H9 (cell line): Measurements from ENCODE around the gene RFESD. TPM values are rescaled to one million over a fixed set of nuclear protein-coding genes. Genes with fewer than 3 reads are reported as not detected.

ENCODE experiments used
- DNase-seq: peaks from one replicate; pipeline ENCODE4 v3.0.0-alpha.2; 2017
- H2AFZ ChIP-seq: one replicate; pipeline ENCODE4 v1.6.1; 2013; ENCODE audit warnings: mild to moderate bottlenecking, low read length, control low read depth, moderate library complexity
- H2AK5ac ChIP-seq: 2 replicates; pipeline ENCODE4 v1.6.1; 2013; ENCODE audit warnings: low read length, control low read depth, mixed read lengths; ENCODE audit not compliant: insufficient read length
- H2BK120ac ChIP-seq: one replicate; pipeline ENCODE4 v1.6.1; 2013; ENCODE audit warnings: low read depth, mild to moderate bottlenecking, low read length, control low read depth, inconsistent platforms; ENCODE audit not compliant: poor library complexity, severe bottlenecking
- H2BK12ac ChIP-seq: 2 replicates; pipeline ENCODE4 v1.6.1; 2013; ENCODE audit warnings: low read length, control low read depth, mixed read lengths, low read depth; ENCODE audit not compliant: insufficient read length
- H2BK15ac ChIP-seq: 2 replicates; pipeline ENCODE4 v1.6.1; 2013; ENCODE audit warnings: low read depth, low read length, control low read depth
- H2BK20ac ChIP-seq: one replicate; pipeline ENCODE4 v1.6.1; 2013; ENCODE audit warnings: low read depth, mild to moderate bottlenecking, low read length, control low read depth, inconsistent platforms; ENCODE audit not compliant: poor library complexity, severe bottlenecking
- H2BK5ac ChIP-seq: 2 replicates; pipeline ENCODE4 v1.6.1; 2013; ENCODE audit warnings: low read length, control low read depth, mixed read lengths; ENCODE audit not compliant: insufficient read length
- H3K14ac ChIP-seq: 2 replicates; pipeline ENCODE4 v1.6.1; 2013; ENCODE audit warnings: low read length, control low read depth; ENCODE audit not compliant: insufficient read depth
- H3K18ac ChIP-seq: 2 replicates; pipeline ENCODE4 v1.6.1; 2013; ENCODE audit warnings: low read depth, mild to moderate bottlenecking, mixed read lengths, low read length, control low read depth; ENCODE audit not compliant: insufficient read length
- H3K23ac ChIP-seq: 2 replicates; pipeline ENCODE4 v1.6.1; 2013; ENCODE audit warnings: low read length, control low read depth, mixed read lengths, low read depth; ENCODE audit not compliant: insufficient read length
- H3K23me2 ChIP-seq: 2 replicates; pipeline ENCODE4 v1.6.1; 2013; ENCODE audit warnings: low read depth, mild to moderate bottlenecking, mixed read lengths, low read length, control low read depth; ENCODE audit not compliant: insufficient read length, poor library complexity, severe bottlenecking
- H3K27ac ChIP-seq: 2 replicates; pipeline ENCODE4 v1.5.1; 2013; ENCODE audit warnings: low read length, control low read depth, mixed read lengths, low read depth; ENCODE audit not compliant: insufficient read length
- H3K27me3 ChIP-seq: 2 replicates; pipeline ENCODE4 v1.6.1; 2013; ENCODE audit warnings: low read length, control low read depth, inconsistent platforms; ENCODE audit not compliant: insufficient read depth
- H3K4ac ChIP-seq: 2 replicates; pipeline ENCODE4 v1.6.1; 2013; ENCODE audit warnings: low read depth, mild to moderate bottlenecking, control low read depth, inconsistent platforms, low read length, moderate library complexity
- H3K4me1 ChIP-seq: 2 replicates; pipeline ENCODE4 v1.6.1; 2013; ENCODE audit warnings: low read length, control low read depth, inconsistent platforms; ENCODE audit not compliant: insufficient read depth
- H3K4me2 ChIP-seq: 2 replicates; pipeline ENCODE4 v1.6.1; 2013; ENCODE audit warnings: low read length, control low read depth, mixed read lengths; ENCODE audit not compliant: insufficient read length, insufficient read depth
- H3K56ac ChIP-seq: 2 replicates; pipeline ENCODE4 v1.6.1; 2013; ENCODE audit warnings: low read depth, mild to moderate bottlenecking, mixed read lengths, low read length, control low read depth; ENCODE audit not compliant: insufficient read length
- H3K79me1 ChIP-seq: 2 replicates; pipeline ENCODE4 v1.6.1; 2013; ENCODE audit warnings: low read depth, mild to moderate bottlenecking, moderate library complexity, low read length, control low read depth, inconsistent platforms; ENCODE audit not compliant: insufficient read depth, poor library complexity, severe bottlenecking
- H3K79me2 ChIP-seq: 2 replicates; pipeline ENCODE4 v1.6.1; 2013; ENCODE audit warnings: low read length, control low read depth, inconsistent platforms; ENCODE audit not compliant: insufficient read depth
- H3K9ac ChIP-seq: 2 replicates; pipeline ENCODE4 v1.6.1; 2013; ENCODE audit warnings: low read length, control low read depth, mixed read lengths; ENCODE audit not compliant: insufficient read length; ENCODE audit errors: extremely low read depth
- H3K9me3 ChIP-seq: one replicate; pipeline ENCODE4 v1.6.1; 2013; ENCODE audit warnings: low read depth, low read length, inconsistent platforms; ENCODE audit not compliant: control insufficient read depth
- H3T11ph ChIP-seq: one replicate; pipeline ENCODE4 v1.6.1; 2013; ENCODE audit warnings: mild to moderate bottlenecking, low read length, control low read depth, inconsistent platforms
- H4K20me1 ChIP-seq: one replicate; pipeline ENCODE4 v1.6.1; 2013; ENCODE audit not compliant: control insufficient read depth, insufficient read length, insufficient read depth
- H4K5ac ChIP-seq: 2 replicates; pipeline ENCODE4 v1.6.1; 2013; ENCODE audit warnings: low read depth, mild to moderate bottlenecking, mixed read lengths, low read length, control low read depth; ENCODE audit not compliant: insufficient read length
- H4K8ac ChIP-seq: replicated peaks from 2 replicates; pipeline ENCODE4 v1.6.1; 2013; ENCODE audit warnings: low read length, control low read depth, mixed read lengths, low read depth; ENCODE audit not compliant: insufficient read length
- H4K91ac ChIP-seq: 2 replicates; pipeline ENCODE4 v1.6.1; 2013; ENCODE audit warnings: low read depth, mild to moderate bottlenecking, moderate library complexity, mixed read lengths, low read length, control low read depth; ENCODE audit not compliant: insufficient read length
- H3K27ac Mint-ChIP-seq, 3 experiments: 2 replicates in 2 of 3; 3 replicates in 1 of 3; pipeline ENCODE4 v1.8.0; 2020 to 2021; ENCODE audit warnings: mixed read lengths in 3 of 3, mild to moderate bottlenecking in 1 of 3, moderate library complexity in 1 of 3
- H3K27me3 Mint-ChIP-seq: 2 replicates; pipeline ENCODE4 v1.8.0; 2021; ENCODE audit warnings: low read depth, mild to moderate bottlenecking, moderate library complexity, mixed read lengths
- H3K36me3 Mint-ChIP-seq, 3 experiments: 2 replicates in 2 of 3; 3 replicates in 1 of 3; pipeline ENCODE4 v1.8.0; 2020 to 2021; ENCODE audit warnings: low read depth in 3 of 3, mixed read lengths in 3 of 3; ENCODE audit not compliant: insufficient read depth in 1 of 3
- H3K4me1 Mint-ChIP-seq, 2 experiments: 2 replicates each; pipeline ENCODE4 v1.8.0; 2020; ENCODE audit warnings: mixed read lengths in 2 of 2
- H3K4me3 Mint-ChIP-seq, 2 experiments: 2 replicates in 1 of 2; 3 replicates in 1 of 2; pipeline ENCODE4 v1.8.0; 2020 to 2021; ENCODE audit warnings: mild to moderate bottlenecking in 2 of 2, mixed read lengths in 2 of 2, moderate library complexity in 1 of 2
- H3K9me3 Mint-ChIP-seq, 2 experiments: 2 replicates in 1 of 2; 3 replicates in 1 of 2; pipeline ENCODE4 v1.8.0; 2020; ENCODE audit warnings: mild to moderate bottlenecking in 2 of 2, mixed read lengths in 2 of 2, moderate library complexity in 1 of 2
- WGBS: extraction: QIAGEN DNeasy Blood & Tissue Kit; methylation state at CpG from one replicate; pipeline ENCODE4 v1.1.7; 2013; ENCODE audit warnings: missing lambda C conversion rate, low lambda C conversion rate, mixed read lengths; ENCODE audit not compliant: insufficient read length; ENCODE audit errors: extremely low coverage; 5-methylcytosine and 5-hydroxymethylcytosine counted together
- total RNA-seq: library from RNA; stranded (reverse); gene quantifications from 2 replicates; pipeline ENCODE4 v1.2.1, GENCODE V29; 2021
- TF ChIP-seq, protein P1 (sequence below): fragments of 200-600 bp; sonication (generic); conservative IDR thresholded peaks from 3 replicates; pipeline ENCODE4 v1.8.0; 2021; ENCODE audit warnings: antibody characterized with exemption, mild to moderate bottlenecking

RFESD gene
- total RNA-seq, 1 experiment from 2014 or later: 1.7 TPM

GRCh38 chr5:95610546-95610945 lies 36.0 kb upstream of the RFESD start:
- H3K79me2 ChIP-seq: no peaks in the 10 kb centered on the region
- H2BK120ac ChIP-seq: no peak overlapping the region
- H3T11ph ChIP-seq: no peak overlapping the region
- H2BK5ac ChIP-seq: no peak overlapping the region
- H3K56ac ChIP-seq: no peak overlapping the region
- H3K9me3 Mint-ChIP-seq: peaks cover 9 to 13% of the 10 kb centered on the region in 2 experiments
- no peaks in the 10 kb centered on the region for H3K79me1 ChIP-seq
- no peak overlapping the region; a peak in 1 of 7 replicates for H3K27ac Mint-ChIP-seq
- no peak overlapping the region for H3K14ac ChIP-seq
- no peak overlapping the region for H3K23ac ChIP-seq
- H4K8ac ChIP-seq: no peak overlapping the region
- peaks cover 5 to 14% (median 5%) of the 10 kb centered on the region in 3 experiments; a peak in 5 of 7 replicates for H3K36me3 Mint-ChIP-seq
- no peak overlapping the region for H3K4me3 Mint-ChIP-seq
- no peak overlapping the region for H3K4me2 ChIP-seq
- no peaks in the 10 kb centered on the region for H3K9me3 ChIP-seq
- H2AFZ ChIP-seq: no peak overlapping the region
- peaks cover 2% of the 10 kb centered on the region for H3K27me3 Mint-ChIP-seq
- no peak overlapping the region for H2BK15ac ChIP-seq
- no peak overlapping the region for H2BK12ac ChIP-seq
- H4K5ac ChIP-seq: no peak overlapping the region
- H3K9ac ChIP-seq: no peak overlapping the region
- H3K18ac ChIP-seq: no peak overlapping the region
- no CpG with 5 or more reads among the region's 7 CpGs for WGBS
- no peaks in the 10 kb centered on the region for H3K4me1 ChIP-seq
- no peak overlapping the region for H2BK20ac ChIP-seq
- H3K27ac ChIP-seq: no peak overlapping the region
- TF ChIP-seq, protein P1, sequence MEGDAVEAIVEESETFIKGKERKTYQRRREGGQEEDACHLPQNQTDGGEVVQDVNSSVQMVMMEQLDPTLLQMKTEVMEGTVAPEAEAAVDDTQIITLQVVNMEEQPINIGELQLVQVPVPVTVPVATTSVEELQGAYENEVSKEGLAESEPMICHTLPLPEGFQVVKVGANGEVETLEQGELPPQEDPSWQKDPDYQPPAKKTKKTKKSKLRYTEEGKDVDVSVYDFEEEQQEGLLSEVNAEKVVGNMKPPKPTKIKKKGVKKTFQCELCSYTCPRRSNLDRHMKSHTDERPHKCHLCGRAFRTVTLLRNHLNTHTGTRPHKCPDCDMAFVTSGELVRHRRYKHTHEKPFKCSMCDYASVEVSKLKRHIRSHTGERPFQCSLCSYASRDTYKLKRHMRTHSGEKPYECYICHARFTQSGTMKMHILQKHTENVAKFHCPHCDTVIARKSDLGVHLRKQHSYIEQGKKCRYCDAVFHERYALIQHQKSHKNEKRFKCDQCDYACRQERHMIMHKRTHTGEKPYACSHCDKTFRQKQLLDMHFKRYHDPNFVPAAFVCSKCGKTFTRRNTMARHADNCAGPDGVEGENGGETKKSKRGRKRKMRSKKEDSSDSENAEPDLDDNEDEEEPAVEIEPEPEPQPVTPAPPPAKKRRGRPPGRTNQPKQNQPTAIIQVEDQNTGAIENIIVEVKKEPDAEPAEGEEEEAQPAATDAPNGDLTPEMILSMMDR: no peak
- no peaks in the 10 kb centered on the region for H3K4me1 Mint-ChIP-seq
- H4K91ac ChIP-seq: no peak overlapping the region
- no peak for DNase-seq
- no peak overlapping the region for H3K4ac ChIP-seq
- no peaks in the 10 kb centered on the region for H3K27me3 ChIP-seq
- H4K20me1 ChIP-seq: no peaks in the 10 kb centered on the region
- no peak overlapping the region for H2AK5ac ChIP-seq
- H3K23me2 ChIP-seq: no peaks in the 10 kb centered on the region
